H1 (cell line): Measurements from ENCODE around the gene SLC19A1. TPM values are rescaled to one million over a fixed set of nuclear protein-coding genes. Genes with fewer than 3 reads are reported as not detected.

ENCODE experiments used
- CTCF ChIA-PET: fragments of 300-600 bp; sonication (Branson Sonifier 250); formaldehyde crosslinking; loops from one replicate; lab custom pipeline; 2021; ENCODE audit not compliant: partially characterized antibody; lab: Charles Lee
- POLR2A ChIA-PET: fragments of 300-600 bp; sonication (Branson Sonifier 250); formaldehyde crosslinking; loops from one replicate; lab custom pipeline; 2021; ENCODE audit warnings: inconsistent platforms; ENCODE audit not compliant: partially characterized antibody; lab: Charles Lee
- DNase-seq, 2 experiments: peaks; one replicate each; pipeline versions ENCODE4 v3.0.0 to v3.0.0-alpha.2; 2010 to 2022; ENCODE audit warnings: low spot score in 2 of 2, low read depth in 1 of 2, mixed read lengths in 1 of 2
- FAIRE-seq: peaks from 2 replicates; lab custom pipeline; 2011; peaks lifted over from hg19 to GRCh38; lab: Jason Lieb, UNC
- H2AFZ ChIP-seq: 2 replicates; pipeline ENCODE4 v1.8.1; 2012; ENCODE audit warnings: low read length, inconsistent platforms
- H2AK5ac ChIP-seq: 2 replicates; pipeline ENCODE4 v1.6.1; 2013; ENCODE audit warnings: low read depth, low read length
- H2BK120ac ChIP-seq: replicated peaks from 2 replicates; pipeline ENCODE3; 2013; ENCODE audit warnings: low read depth, low read length, inconsistent platforms
- H2BK12ac ChIP-seq: 2 replicates; pipeline ENCODE4 v1.6.1; 2013; ENCODE audit warnings: low read depth, low read length
- H2BK15ac ChIP-seq: 2 replicates; pipeline ENCODE4 v1.6.1; 2013; ENCODE audit warnings: low read length
- H2BK20ac ChIP-seq: 2 replicates; pipeline ENCODE4 v1.6.1; 2013; ENCODE audit warnings: low read length
- H2BK5ac ChIP-seq: 2 replicates; pipeline ENCODE4 v1.6.1; 2013; ENCODE audit warnings: low read depth, low read length
- H3K14ac ChIP-seq: 2 replicates; pipeline ENCODE4 v1.6.1; 2013; ENCODE audit warnings: inconsistent platforms; ENCODE audit not compliant: insufficient read length
- H3K18ac ChIP-seq: 2 replicates; pipeline ENCODE4 v1.6.1; 2013; ENCODE audit warnings: low read length; ENCODE audit errors: extremely low read depth
- H3K23ac ChIP-seq: 2 replicates; pipeline ENCODE4 v1.6.1; 2013; ENCODE audit warnings: inconsistent platforms; ENCODE audit not compliant: insufficient read length
- H3K23me2 ChIP-seq: 2 replicates; pipeline ENCODE4 v1.6.1; 2013; ENCODE audit warnings: low read depth, low read length
- H3K27ac ChIP-seq: 2 replicates; pipeline ENCODE4 v1.6.1; 2011; ENCODE audit warnings: low read depth, low read length, inconsistent platforms
- H3K27me3 ChIP-seq, 4 experiments: replicated peaks in 1 of 4; 1 replicate in 1 of 4; 2 replicates in 3 of 4; pipeline versions ENCODE4 v1.6.1 to v1.8.1; 2011 to 2013; ENCODE audit warnings: low read length in 3 of 4, mild to moderate bottlenecking in 3 of 4, inconsistent platforms in 2 of 4, mixed read lengths in 2 of 4, moderate library complexity in 1 of 4; ENCODE audit not compliant: control insufficient read depth in 3 of 4, insufficient read depth in 3 of 4; ENCODE audit errors: extremely low read depth in 1 of 4
- H3K36me3 ChIP-seq, 4 experiments: 2 replicates each; pipeline versions ENCODE4 v1.6.1 to v1.8.1; 2011 to 2013; ENCODE audit warnings: mild to moderate bottlenecking in 4 of 4, low read length in 3 of 4, moderate library complexity in 2 of 4, control low read depth in 1 of 4, inconsistent platforms in 1 of 4; ENCODE audit not compliant: insufficient read depth in 4 of 4, control insufficient read depth in 2 of 4
- H3K4ac ChIP-seq: replicated peaks from 2 replicates; pipeline ENCODE3; 2013; ENCODE audit warnings: low read length, low read depth, mixed read lengths, inconsistent platforms; ENCODE audit not compliant: insufficient read length
- H3K4me1 ChIP-seq, 4 experiments: replicated peaks in 1 of 4; 1 replicate in 1 of 4; 2 replicates in 3 of 4; pipeline versions ENCODE4 v1.6.1 to v1.8.1; 2011 to 2013; ENCODE audit warnings: low read length in 3 of 4, inconsistent platforms in 2 of 4, mixed read lengths in 1 of 4; ENCODE audit not compliant: insufficient read depth in 4 of 4, control insufficient read depth in 3 of 4
- H3K4me2 ChIP-seq, 2 experiments: 2 replicates each; pipeline versions ENCODE4 v1.6.1 to v1.8.1; 2011 to 2013; ENCODE audit warnings: low read depth in 2 of 2, low read length in 2 of 2, control low read depth in 1 of 2, inconsistent platforms in 1 of 2, mild to moderate bottlenecking in 1 of 2; ENCODE audit not compliant: insufficient read depth in 1 of 2
- H3K4me3 ChIP-seq, 4 experiments: fragments of 200-600, 300-600 bp in 1 of 4; sonication (generic), shearing (Covaris generic), sonication (Bioruptor Twin) in 1 of 4; 2 replicates each; pipeline versions ENCODE4 v1.5.1 to v1.8.1; 2011 to 2016; ENCODE audit warnings: low read length in 4 of 4, low read depth in 3 of 4, control low read depth in 2 of 4, inconsistent platforms in 2 of 4, mild to moderate bottlenecking in 2 of 4, mixed read lengths in 1 of 4, moderate library complexity in 1 of 4; ENCODE audit not compliant: insufficient read depth in 2 of 4; ENCODE audit errors: extremely low read depth in 1 of 4
- H3K56ac ChIP-seq: replicated peaks from 2 replicates; pipeline ENCODE3; 2013; ENCODE audit warnings: low read depth, mild to moderate bottlenecking, mixed read lengths, low read length, inconsistent platforms; ENCODE audit not compliant: insufficient read length
- H3K79me1 ChIP-seq: 2 replicates; pipeline ENCODE4 v1.6.1; 2013; ENCODE audit warnings: low read depth, low read length, control low read depth
- H3K79me2 ChIP-seq, 2 experiments: 2 replicates each; pipeline versions ENCODE4 v1.6.1 to v1.8.1; 2012 to 2013; ENCODE audit warnings: low read length in 2 of 2, mild to moderate bottlenecking in 2 of 2, inconsistent platforms in 1 of 2; ENCODE audit not compliant: insufficient read depth in 2 of 2, control insufficient read depth in 1 of 2
- H3K9ac ChIP-seq, 4 experiments: replicated peaks in 1 of 4; 1 replicate in 1 of 4; 2 replicates in 3 of 4; pipeline versions ENCODE4 v1.6.1 to v1.8.1; 2011 to 2013; ENCODE audit warnings: low read depth in 3 of 4, low read length in 3 of 4, control low read depth in 2 of 4, mild to moderate bottlenecking in 2 of 4, moderate library complexity in 2 of 4, inconsistent platforms in 1 of 4; ENCODE audit errors: extremely low read depth in 1 of 4
- H3K9me3 ChIP-seq, 2 experiments: 2 replicates each; pipeline versions ENCODE4 v1.6.1 to v1.8.1; 2012 to 2013; ENCODE audit warnings: mild to moderate bottlenecking in 2 of 2, moderate library complexity in 2 of 2, control low read depth in 1 of 2, inconsistent platforms in 1 of 2, low read depth in 1 of 2, low read length in 1 of 2, mixed read lengths in 1 of 2; ENCODE audit not compliant: insufficient read depth in 2 of 2
- H4K20me1 ChIP-seq, 2 experiments: replicated peaks in 1 of 2; 2 replicates each; pipeline versions ENCODE3 to v1.8.1; 2011 to 2013; ENCODE audit warnings: inconsistent platforms in 2 of 2, low read length in 2 of 2, mild to moderate bottlenecking in 1 of 2; ENCODE audit not compliant: insufficient read depth in 2 of 2, control insufficient read depth in 1 of 2
- H4K5ac ChIP-seq: 2 replicates; pipeline ENCODE4 v1.6.1; 2013; ENCODE audit warnings: low read length, low read depth, mixed read lengths, inconsistent platforms; ENCODE audit not compliant: insufficient read length
- H4K8ac ChIP-seq: 2 replicates; pipeline ENCODE4 v1.8.0; 2013; ENCODE audit warnings: mild to moderate bottlenecking, moderate library complexity, low read length, inconsistent platforms; ENCODE audit not compliant: insufficient read depth; ENCODE audit errors: extremely low read depth
- H4K91ac ChIP-seq: replicated peaks from 2 replicates; pipeline ENCODE3; 2013; ENCODE audit warnings: low read length, mixed read lengths, inconsistent platforms; ENCODE audit not compliant: insufficient read length
- BACH1 ChIP-seq: IDR thresholded peaks from 2 replicates; pipeline ENCODE4 v1.6.1; 2012; ENCODE audit warnings: low read length, improper control_type of control experiment
- GABPA ChIP-seq: IDR thresholded peaks from 2 replicates; pipeline ENCODE4 v1.6.1; 2011; ENCODE audit warnings: mild to moderate bottlenecking, low read length, moderate library complexity, borderline replicate concordance; ENCODE audit not compliant: insufficient read depth
- GTF2F1 ChIP-seq: IDR thresholded peaks from 2 replicates; pipeline ENCODE4 v1.6.1; 2012; ENCODE audit warnings: low read depth, low read length, improper control_type of control experiment, borderline replicate concordance
- JUND ChIP-seq: IDR thresholded peaks from 2 replicates; pipeline ENCODE4 v1.6.1; 2011; ENCODE audit warnings: mild to moderate bottlenecking, improper control_type of control experiment, low read length
- KDM4A ChIP-seq: IDR thresholded peaks from one replicate; pipeline ENCODE4 v1.7.1; 2012; ENCODE audit warnings: low read depth, mild to moderate bottlenecking, moderate library complexity, low read length, inconsistent platforms; ENCODE audit not compliant: severe bottlenecking
- MAFK ChIP-seq: IDR thresholded peaks from 2 replicates; pipeline ENCODE4 v1.6.1; 2012; ENCODE audit warnings: low read depth, mild to moderate bottlenecking, improper control_type of control experiment, low read length
- PHF8 ChIP-seq: fragments of 200-600 bp; sonication (generic); conservative IDR thresholded peaks from 2 replicates; pipeline ENCODE4 v1.7.1; 2012; ENCODE audit warnings: low read depth, mild to moderate bottlenecking, inconsistent platforms, low read length, moderate library complexity
- RFX5 ChIP-seq: IDR thresholded peaks from 2 replicates; pipeline ENCODE4 v1.6.1; 2011; ENCODE audit warnings: low read depth, low read length, improper control_type of control experiment, borderline replicate concordance
- SRF ChIP-seq: IDR thresholded peaks from 2 replicates; pipeline ENCODE4 v1.6.1; 2011; ENCODE audit warnings: mild to moderate bottlenecking, low read depth, low read length, moderate library complexity
- TAF1 ChIP-seq: IDR thresholded peaks from 2 replicates; pipeline ENCODE4 v1.6.1; 2011; ENCODE audit warnings: mild to moderate bottlenecking, low read depth, low read length
- TEAD4 ChIP-seq: IDR thresholded peaks from 2 replicates; pipeline ENCODE4 v1.6.1; 2012; ENCODE audit warnings: low read depth, low read length, inconsistent platforms, mixed read lengths
- ZNF274 ChIP-seq: IDR thresholded peaks from 2 replicates; pipeline ENCODE4 v1.7.0; 2012; ENCODE audit warnings: low read length, borderline replicate concordance; ENCODE audit errors: extremely low read depth
- WGBS, 2 experiments: shearing (Covaris generic) in 1 of 2; methylation state at CpG; one replicate each; pipeline versions ENCODE4 v1.1.6 to v1.1.7; 2013 to 2015; ENCODE audit warnings: low lambda C conversion rate in 2 of 2, mixed read lengths in 2 of 2, inconsistent platforms in 1 of 2, low coverage in 1 of 2, missing lambda C conversion rate in 1 of 2; ENCODE audit not compliant: insufficient replicate concordance in 2 of 2, insufficient coverage in 1 of 2, insufficient read length in 1 of 2; ENCODE audit errors: extremely low coverage in 1 of 2, missing lambda C conversion rate in 1 of 2; 5-methylcytosine and 5-hydroxymethylcytosine counted together
- polyA plus RNA-seq, 7 experiments: library from polyadenylated mRNA; depleted of rRNA in 3 of 7; stranded (reverse) in 5 of 7; unstranded in 2 of 7; fragments of >200 nt in 5 of 7; fragments of 200-250 nt in 2 of 7; gene quantifications; 1 replicate in 5 of 7; 2 replicates in 1 of 7; 4 replicates in 1 of 7; pipeline versions ENCODE4 v1.2.1 to v1.2.3, GENCODE V29; 2011 to 2013; ENCODE audit warnings: missing spikeins in 2 of 7, mixed read lengths in 2 of 7
- total RNA-seq: library from RNA; stranded (reverse); fragmentation: NEBNext Ultra II Directional; extraction: Animal tissue kit (Norgen Biotek cat#: 25700); gene quantifications from 2 replicates; pipeline ENCODE4 v1.2.1, GENCODE V29; 2021

Gene SLC19A1
- total and polyA plus RNA-seq, 2 of the 8 experiments (the other 6 are each of a cell fraction or from before 2014, with no cell fraction given) = 31.6 to 43.8 TPM

DNA sequence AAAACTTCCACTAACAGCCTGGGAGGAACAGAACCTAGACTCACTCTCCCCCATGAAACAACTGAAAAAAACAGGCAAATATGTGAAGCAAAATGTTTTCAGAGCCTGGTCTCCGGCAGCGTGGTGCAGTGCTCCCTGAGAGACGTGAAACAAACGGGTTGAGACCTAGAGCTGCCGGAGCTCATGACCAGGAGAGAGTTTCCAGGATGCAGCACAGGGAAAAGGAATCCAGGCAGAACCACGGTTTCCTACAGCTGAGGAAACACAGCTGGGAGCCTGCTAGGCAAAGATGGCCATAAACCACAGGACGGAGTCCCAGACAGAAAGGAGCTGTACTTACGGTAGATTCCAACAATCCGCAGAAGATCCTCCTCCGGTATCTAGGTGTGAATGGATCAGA lies 20.2 kb upstream of the SLC19A1 start:
- H3K4me2 ChIP-seq = no peak overlapping the region
- FAIRE-seq = no peak
- H2AK5ac ChIP-seq = no peak overlapping the region
- H3K27me3 ChIP-seq = no peaks in the 10 kb centered on the region
- no peak overlapping the region for H3K23ac ChIP-seq
- no peaks in the 10 kb centered on the region for H3K79me1 ChIP-seq
- no peaks in the 10 kb centered on the region for H3K36me3 ChIP-seq
- no peak overlapping the region for H2AFZ ChIP-seq
- no peak overlapping the region for H3K4me3 ChIP-seq
- H3K18ac ChIP-seq = no peak overlapping the region
- H3K9ac ChIP-seq = no peak overlapping the region
- peak in 1 of 2 experiments; percentile 22 for DNase-seq
- no peaks in the 10 kb centered on the region for H3K9me3 ChIP-seq
- H3K4me1 ChIP-seq = peaks cover 0 to 6% (median 2%) of the 10 kb centered on the region in 4 experiments; a peak in 5 of 7 replicates
- 0 out of 2 replicates have a peak overlapping the region, but pooled peaks have one; percentile 41 for H2BK5ac ChIP-seq
- 85% methylated on average over 10 of the region's 10 CpGs; no CpG with 5 or more reads in 1 of the 2 experiments for WGBS, 2 experiments
- H3K4ac ChIP-seq = no peak overlapping the region
- TF ChIP-seq ZNF274 (no peak), KDM4A (no peak), TAF1 (no peak), TEAD4 (no peak), GABPA (no peak), BACH1 (no peak), JUND (no peak), PHF8 (no peak), SRF (no peak), MAFK (no peak), GTF2F1 (no peak), RFX5 (no peak)
- H4K8ac ChIP-seq = no peak overlapping the region
- H3K79me2 ChIP-seq = no peaks in the 10 kb centered on the region
- no peak overlapping the region for H3K27ac ChIP-seq
- H2BK12ac ChIP-seq = no peak overlapping the region
- peaks cover 0 to 2% of the 10 kb centered on the region in 2 experiments for H4K20me1 ChIP-seq
- H3K23me2 ChIP-seq = no peaks in the 10 kb centered on the region
- H3K14ac ChIP-seq = no peak overlapping the region
- CTCF ChIA-PET = interaction anchor here (0.6 to 5.2 kb wide), 7 partner anchors 10 to 331 kb away, joined by 3 to 32 read pairs (median 3); no protein-coding TSS in a partner anchor
- no peak overlapping the region for H2BK120ac ChIP-seq
- POLR2A ChIA-PET = no interaction called here
- H2BK15ac ChIP-seq = no peak overlapping the region; the same call in 1 of the 2 replicates
- H4K5ac ChIP-seq = no peak overlapping the region
- no peak overlapping the region for H4K91ac ChIP-seq
- no peak overlapping the region for H3K56ac ChIP-seq
- no peak overlapping the region for H2BK20ac ChIP-seq
